NCI-H446 treated with DMSO at 0.1 percent for 48 hours (cell line): ENCODE results near the gene AIP.
"Not testable (repeated sequence)": the region's sequence is repeated elsewhere in the genome, so short reads cannot be mapped to it uniquely, and the experiment has no call there.

ENCODE experiments used
- DNase-seq: peaks from one replicate; lab custom pipeline; 2025; lab: John Stamatoyannopoulos, UW

The AIP gene

DNA sequence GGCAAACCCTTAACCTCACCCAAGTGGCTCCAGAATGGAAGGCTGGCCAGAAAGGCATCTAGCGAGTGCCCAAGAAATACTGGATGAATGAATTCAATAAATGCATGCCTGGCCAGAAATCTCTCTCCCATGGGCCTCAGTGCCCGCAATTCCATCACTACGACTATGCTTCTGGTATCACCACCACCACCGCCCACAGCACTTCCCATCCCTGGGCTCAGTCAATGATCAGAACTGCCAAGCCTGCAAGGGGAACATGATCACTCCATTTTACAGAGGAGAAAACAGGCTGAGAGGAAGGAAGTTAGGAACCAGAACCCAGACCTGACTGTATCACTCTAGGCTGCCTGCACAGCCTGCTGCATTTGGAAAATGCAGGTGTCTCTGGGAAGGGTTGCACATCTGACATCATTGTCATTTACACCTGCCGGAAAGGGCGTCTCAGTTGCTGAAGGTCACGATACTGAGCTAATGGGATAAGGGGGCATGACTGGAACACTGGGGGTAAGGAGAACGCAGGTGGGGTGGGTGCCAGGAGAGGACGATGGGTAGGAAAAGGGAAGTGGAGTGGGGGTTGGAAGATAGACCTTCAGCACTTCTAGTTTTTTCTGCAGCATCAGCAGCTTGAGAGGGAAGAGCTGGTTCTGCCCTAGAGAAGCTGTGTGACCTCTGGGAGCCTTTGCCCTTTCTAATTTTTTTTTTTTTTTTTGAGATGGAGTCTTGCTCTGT is 33.5 kb upstream of the AIP start:
- no peak for DNase-seq

- no peak for DNase-seq
These were observed 31.8 kb upstream of the AIP start for GRCh38 chr11:67450796-67451657.

GRCh38 chr11:67451658-67451976 is 31.2 kb upstream of the AIP start:
- no peak for DNase-seq

- DNase-seq = peak; percentile 4
These were observed 30.5 kb upstream of the AIP start, which contains the start of gene GPR152 for GRCh38 chr11:67452141-67452952. Gene GPR152, minus strand, starts transcription at chr11:67452729. Its CDS starts 5 bp downstream, at chr11:67452724.

DNA sequence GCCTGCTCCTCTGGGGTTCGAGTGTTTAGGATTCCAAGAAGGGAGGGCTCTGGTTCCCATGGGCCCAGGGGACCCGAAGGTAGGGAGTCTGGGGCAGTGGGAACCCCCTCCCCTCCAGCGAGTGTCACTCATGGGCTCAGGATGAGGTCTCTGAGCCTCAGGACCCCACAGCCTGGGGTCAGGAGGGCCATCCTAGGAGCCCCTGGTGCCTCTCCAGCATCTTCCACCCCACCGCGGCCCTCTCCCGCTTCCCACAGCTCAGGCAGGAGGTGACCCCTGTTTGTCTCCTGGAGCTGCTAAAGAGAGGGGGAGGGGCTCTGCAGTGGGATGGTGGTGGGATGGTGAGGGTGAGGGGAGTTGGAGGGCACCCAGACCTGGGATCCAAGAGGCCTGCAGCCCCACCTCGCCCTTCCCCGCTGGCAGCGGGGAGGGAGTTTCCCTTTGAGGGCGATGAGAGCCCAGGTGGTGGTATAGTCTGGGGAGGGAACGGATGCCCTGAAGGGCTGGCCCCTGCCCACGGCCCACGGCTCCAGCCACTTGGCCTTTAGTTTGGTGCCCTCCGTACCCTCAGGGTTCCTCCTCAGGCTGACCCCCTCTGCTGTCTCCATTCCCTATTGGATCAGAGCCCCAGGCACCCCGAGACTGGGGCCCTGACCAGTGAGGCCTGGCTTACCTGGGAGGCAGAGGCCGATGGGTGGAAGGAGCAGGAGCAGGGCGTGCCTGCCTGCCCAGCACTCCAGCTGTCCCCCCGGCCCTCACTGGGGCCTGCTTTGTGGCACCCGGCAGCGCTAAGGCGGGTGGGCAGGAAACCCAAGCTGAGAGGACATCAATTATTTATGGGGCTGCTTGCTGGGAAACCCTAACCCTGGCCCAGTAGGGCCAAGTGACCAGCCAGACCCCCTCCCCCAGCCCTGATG is 28.8 kb upstream of the AIP start:
- no peak for DNase-seq

GRCh38 chr11:67455054-67455453 is 27.8 kb upstream of the AIP start, which contains the start of gene CABP4:
Gene CABP4, plus strand, starts transcription at chr11:67455354. Its CDS starts 70 bp downstream, at chr11:67455424.
- DNase-seq = no peak

DNA sequence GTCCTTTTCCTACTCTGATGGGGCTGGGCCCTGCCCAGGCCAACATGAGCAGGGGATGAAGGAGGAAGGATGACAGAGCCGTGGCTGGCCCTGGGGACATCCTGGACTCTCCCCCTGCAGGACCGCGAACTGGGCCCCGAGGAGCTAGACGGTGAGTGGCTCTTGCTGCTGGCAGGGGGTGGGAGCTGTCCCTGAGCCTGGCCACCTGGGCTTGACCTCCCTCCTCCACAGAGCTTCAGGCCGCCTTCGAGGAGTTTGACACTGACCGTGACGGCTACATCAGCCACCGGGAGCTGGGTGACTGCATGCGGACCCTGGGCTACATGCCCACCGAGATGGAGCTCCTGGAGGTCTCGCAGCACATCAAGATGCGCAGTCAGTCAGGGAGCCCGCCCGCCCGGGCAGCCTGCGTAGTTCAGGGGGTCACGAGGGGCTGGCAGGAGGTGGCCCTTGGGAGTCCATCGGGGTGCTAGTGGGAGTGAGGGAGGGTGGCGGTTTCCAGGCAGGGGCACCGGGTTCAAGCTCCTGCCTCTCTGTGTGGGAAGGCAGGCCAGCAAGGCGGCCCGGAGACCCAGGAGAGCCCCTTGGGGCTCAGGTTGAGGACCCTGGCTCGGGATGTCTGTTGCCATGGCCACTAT is 26.6 kb upstream of the AIP start:
- DNase-seq = no peak

DNA sequence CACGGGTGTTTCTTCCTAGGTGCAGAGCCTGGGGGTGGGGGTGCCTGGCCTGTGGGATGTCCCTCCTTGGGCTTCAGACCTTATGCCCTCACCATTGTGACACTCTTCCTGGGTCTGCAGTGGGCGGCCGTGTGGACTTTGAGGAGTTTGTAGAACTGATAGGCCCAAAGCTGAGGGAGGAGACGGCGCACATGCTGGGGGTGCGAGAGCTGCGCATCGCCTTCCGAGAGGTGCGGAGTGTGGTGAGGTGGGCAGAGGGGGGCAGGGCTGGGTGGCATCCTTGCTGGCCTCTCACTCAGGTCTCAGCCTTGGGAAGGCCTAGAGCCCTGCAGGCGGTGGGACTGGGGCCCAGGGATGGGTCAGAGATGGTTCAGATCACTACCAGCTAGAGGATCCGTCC is 25.4 kb upstream of the AIP start:
- DNase-seq = no peak

GRCh38 chr11:67458266-67458665 is 24.6 kb upstream of the AIP start:
- no peak for DNase-seq

GRCh38 chr11:67463186-67463585 is 19.6 kb upstream of the AIP start:
- DNase-seq = no peak

DNA sequence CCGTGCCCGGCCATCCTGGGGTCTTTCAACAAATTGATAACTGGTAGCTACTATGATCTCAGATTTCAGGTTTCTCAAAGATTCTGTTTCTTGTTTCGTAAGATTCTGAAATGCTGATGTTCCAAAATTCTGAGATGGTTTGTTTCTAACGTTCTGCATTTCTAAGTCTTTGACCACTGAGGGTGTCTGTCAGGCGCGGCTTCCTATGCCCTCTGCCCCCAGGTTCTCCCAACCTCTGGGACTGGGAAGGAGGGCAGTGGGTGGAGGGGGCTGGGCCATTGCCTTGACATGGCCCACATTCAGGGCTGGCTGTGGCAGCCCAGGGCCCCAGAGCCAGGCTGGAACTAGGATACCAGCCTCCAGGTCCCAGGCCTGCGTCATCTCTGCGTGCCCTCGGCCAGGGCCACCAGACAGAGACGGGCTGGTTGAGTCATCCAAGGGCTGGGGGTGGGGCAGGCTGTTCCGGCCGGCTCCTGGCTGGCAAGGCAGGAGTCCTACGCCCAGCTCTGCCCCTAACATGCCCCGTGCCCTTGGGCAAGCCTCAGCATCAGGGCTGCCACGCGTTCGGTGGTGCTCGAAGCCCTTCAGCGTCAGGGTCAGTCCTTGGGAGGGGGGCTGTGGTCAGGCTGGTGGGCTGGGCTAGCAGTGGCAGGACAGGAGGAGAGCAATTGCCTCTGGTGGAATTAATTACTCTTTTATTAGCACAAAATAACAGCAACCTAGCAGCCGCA is 19.0 kb upstream of the AIP start:
- DNase-seq = no peak

DNA sequence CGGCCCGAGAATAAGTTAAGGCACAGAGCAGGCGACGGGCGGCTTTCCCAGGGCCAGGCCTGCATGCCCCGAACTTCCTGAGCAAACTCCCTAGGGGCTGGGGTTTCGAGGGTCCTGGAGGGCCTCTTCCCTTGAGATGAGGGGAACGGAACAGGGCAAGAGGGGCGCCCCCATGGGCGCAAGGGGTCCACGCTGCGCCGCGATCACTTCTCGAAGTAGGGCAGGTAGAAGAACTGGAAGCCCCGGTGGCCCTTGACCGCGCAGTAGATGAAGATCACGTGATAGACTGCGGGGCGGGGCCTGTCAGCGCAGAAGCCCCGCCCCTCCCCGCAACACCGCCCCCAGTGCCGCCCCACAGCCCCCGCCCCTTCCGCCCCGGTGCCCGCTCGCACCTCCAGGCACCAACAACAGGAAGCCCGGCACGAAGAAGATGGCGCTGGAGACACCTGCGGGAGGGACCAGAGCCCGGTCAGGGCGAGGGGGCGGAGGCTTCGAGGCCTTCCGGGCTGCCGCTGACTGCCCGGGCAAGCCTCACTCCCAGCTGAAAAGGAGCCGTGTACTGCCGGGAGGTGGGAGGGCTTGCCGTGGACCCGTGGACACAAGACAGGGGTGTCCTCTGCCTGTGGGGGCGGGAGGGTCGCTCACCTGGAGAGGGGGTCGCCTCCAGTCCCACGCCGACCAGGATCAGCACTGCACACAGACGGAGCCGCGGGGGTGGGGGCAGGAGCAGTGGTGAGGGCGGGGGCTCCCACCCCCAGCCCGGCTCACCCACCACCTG is 18.2 kb upstream of the AIP start:
- no peak for DNase-seq

DNA sequence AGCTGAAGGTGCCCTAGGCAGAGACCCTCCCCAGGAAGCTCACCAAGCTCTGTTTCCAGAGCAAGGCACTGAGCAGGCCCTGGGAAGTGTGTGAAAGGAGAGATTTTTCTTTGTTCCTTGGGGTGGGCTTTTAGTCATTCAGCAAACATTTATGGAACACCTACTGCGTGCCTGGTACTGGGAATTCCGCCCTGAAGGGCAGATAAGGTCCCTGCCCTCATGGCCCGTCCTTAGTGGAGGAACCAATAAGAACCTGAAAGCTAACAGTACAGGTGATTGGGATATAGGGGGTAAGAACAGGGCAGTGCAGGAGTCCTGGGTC is 17.7 kb upstream of the AIP start:
- DNase-seq = no peak

DNA sequence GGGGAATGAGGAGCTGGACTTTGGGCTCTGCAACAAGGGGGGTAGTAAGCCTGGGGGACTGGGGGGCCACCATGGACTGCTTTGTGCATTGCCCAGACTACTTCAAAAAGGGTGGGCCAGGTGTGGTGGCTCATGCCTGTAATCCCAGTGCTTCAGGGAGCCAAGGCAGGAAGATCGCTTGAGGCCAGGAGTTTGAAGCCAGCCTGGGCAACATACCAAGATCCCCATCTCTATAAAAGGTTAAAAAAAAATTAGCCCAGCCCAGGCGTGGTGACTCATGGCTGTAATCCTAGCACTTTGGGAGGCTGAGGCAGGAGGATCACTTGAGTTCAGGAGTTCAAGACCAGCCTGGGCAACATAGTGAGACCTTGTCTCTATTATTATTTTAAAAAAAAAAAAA is 17.3 kb upstream of the AIP start:
- DNase-seq = not testable (repeated sequence)

- DNase-seq = no peak
These were observed 16.5 kb upstream of the AIP start for GRCh38 chr11:67466367-67466766.

DNA sequence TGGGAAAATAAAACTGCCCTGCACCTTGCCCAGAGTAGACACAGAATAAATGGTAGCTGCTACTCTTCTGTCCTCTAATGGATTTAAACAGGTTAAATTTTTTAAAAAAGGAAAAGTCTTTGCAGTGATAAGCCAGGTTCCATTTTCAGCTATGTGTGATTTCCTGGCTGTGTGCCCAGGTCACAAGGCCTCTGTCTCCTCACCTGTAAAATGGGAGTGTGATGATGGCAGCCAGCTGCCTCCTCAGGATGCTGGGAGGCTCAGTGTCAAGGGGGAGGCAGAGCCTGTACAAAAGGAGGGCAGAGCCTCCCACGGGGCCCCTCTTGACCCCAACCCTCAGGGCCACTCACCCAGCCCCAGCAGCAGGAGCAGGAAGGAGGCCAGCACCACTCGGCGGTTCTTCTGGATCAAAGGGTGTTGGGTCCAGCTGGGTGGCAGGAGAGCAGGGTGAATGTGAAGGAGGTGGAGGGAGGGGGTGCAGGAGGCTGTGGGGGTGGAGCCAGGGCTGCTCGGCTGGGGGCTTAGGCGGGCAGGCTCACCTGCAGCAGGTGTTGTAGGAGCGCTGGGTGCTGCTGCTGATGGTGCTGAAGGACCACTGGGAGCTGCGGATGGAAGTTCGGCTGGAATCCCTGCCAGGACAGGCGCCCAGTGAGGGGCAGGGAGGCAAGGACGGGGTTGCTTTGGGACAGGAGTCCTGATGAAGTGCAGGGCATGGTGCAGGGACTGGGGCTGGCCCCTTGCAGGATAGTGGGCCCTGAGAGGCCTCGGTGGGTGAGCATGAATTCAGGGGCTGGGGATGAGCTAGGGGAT is 15.7 kb upstream of the AIP start:
- DNase-seq = no peak

DNA sequence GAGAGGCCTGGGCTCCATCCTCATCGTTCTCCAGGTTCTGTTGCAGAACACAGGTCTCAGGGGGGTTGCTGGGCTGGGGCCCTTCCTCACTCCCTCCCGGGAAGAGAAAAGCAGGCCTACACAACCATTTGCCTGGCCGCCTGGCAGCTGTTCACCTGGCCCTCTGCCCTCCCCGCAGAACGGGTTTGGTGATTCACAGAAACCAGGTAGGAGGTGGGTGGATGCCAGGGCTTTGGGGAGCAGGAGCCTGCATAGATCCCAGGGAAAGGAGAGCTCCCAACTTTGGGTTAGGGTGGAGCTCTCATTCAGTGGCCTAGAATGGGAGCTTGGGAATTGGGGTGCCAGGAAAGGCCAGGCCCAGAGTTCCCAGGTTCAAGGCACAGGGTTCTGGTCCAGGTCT is 14.8 kb upstream of the AIP start:
- DNase-seq = no peak

GRCh38 chr11:67468456-67468758 is 14.4 kb upstream of the AIP start:
- no peak for DNase-seq
